RWPE1 (cell line): ENCODE data around the gene ZFYVE28.
A peak's percentile ranks its signal among the peaks of the same experiment; 100 is the strongest.

Source experiments
- CTCF ChIA-PET: fragments of 350-600 bp; sonication (Branson Sonifier 250); formaldehyde crosslinking; extraction: SDS; loops from one replicate; lab custom pipeline; 2021; lab: Yijun Ruan, JAX
- POLR2A ChIA-PET: fragments of 400-600 bp; formaldehyde crosslinking; extraction: SDS; loops from one replicate; lab custom pipeline; 2020; ENCODE audit warnings: antibody characterized with exemption; ENCODE audit not compliant: low non-redundant PET; lab: Yijun Ruan, JAX
- DNase-seq: peaks from one replicate; pipeline ENCODE4 v3.0.0; 2012; ENCODE audit warnings: low spot score
- H3K27ac ChIP-seq: fragments of 450-650 bp; 2 replicates; pipeline ENCODE4 v1.5.1; 2017
- TF ChIP-seq, protein P1 (sequence below): fragments of 450-650 bp; conservative IDR thresholded peaks from 2 replicates; pipeline ENCODE4 v1.5.1; 2017; ENCODE audit warnings: low read depth, mild to moderate bottlenecking

Gene ZFYVE28

DNA sequence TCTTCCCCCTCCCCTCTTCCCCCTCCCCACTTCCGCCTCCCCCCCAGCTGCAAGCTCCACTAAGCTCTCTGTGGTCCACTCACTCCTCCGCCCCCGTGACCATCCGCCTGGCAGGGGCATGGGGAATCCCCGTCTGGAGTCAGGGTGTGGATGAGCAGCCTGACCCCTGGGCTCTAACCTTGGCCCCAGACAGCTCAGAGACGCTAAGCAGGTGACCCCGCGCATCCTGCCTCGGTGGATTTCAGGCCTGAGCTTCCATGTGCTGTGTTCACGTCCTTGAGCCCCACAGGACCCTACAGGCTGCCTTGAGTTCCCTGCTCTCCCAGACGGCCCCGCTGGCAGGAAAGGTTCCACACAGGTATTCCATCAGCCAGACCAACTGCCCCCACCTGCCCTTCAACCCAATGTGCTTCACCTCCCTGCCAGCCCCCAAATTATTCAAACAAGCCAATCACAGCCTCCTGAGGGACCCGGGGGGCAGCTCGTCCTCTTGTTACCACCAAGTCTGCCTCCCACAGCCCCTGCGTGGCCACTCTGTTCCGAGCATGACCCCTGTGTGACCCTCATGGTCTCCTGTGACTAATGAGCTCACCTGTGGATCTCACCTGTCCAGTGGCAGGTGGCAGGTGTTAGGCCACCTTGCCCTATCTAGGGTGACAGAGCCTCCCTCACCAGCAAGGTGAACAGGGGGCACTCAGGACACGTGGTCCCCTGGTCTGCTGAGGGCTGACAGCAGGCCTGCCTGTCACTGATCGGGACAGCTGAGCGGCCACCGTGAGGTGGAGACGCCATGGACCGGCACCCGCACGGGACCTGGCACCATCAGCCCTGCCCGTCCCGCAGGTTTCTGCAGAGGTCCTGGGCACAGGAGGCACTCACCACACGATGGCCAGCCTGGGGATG is 83.4 kb downstream of the ZFYVE28 start:
- TF ChIP-seq, protein P1, sequence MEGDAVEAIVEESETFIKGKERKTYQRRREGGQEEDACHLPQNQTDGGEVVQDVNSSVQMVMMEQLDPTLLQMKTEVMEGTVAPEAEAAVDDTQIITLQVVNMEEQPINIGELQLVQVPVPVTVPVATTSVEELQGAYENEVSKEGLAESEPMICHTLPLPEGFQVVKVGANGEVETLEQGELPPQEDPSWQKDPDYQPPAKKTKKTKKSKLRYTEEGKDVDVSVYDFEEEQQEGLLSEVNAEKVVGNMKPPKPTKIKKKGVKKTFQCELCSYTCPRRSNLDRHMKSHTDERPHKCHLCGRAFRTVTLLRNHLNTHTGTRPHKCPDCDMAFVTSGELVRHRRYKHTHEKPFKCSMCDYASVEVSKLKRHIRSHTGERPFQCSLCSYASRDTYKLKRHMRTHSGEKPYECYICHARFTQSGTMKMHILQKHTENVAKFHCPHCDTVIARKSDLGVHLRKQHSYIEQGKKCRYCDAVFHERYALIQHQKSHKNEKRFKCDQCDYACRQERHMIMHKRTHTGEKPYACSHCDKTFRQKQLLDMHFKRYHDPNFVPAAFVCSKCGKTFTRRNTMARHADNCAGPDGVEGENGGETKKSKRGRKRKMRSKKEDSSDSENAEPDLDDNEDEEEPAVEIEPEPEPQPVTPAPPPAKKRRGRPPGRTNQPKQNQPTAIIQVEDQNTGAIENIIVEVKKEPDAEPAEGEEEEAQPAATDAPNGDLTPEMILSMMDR = no peak
- ChIA-PET CTCF (no interaction called here), POLR2A (no interaction called here)
- no peak overlapping the region for H3K27ac ChIP-seq
- no peak for DNase-seq

DNA sequence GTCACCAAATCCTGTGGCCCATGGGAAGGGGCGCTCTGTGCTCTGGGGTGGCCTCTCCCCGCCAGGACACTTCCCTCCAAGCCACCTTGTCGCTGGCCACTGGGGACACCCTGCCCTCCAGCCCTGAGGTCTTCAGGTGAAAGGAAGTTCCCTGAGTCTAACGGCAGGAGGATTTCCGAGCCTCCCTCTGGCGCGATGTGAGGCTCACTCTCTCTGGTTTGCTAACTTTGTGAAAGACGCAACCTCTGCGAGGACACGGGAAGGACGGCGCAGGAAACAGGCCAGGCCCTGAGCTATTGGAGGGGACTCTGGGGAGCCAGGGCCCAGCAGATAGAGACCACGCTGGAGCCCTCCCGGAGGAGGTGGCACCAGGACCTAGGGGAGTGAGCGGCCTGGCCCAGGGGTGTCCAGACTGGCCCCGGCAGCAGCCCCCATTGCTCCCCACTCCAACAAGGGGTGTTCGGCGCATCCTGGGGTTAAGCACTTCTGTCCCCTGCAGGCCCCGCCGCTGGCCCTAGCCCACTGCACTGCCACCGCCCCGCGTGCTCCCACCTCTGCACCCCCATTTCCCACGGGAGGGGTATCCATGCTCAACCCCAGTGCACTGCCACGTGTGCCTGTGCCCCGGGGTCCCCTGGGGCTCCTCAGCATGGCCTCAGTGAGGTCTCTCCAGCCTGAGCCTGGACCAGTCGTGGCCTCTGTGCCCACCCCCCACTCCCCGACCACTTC is 84.4 kb downstream of the ZFYVE28 start:
- ChIA-PET CTCF (no interaction called here), POLR2A (no interaction called here)
- TF ChIP-seq, protein P1 = no peak
- no peak for DNase-seq
- peak overlapping the region; percentile 28 for H3K27ac ChIP-seq

DNA sequence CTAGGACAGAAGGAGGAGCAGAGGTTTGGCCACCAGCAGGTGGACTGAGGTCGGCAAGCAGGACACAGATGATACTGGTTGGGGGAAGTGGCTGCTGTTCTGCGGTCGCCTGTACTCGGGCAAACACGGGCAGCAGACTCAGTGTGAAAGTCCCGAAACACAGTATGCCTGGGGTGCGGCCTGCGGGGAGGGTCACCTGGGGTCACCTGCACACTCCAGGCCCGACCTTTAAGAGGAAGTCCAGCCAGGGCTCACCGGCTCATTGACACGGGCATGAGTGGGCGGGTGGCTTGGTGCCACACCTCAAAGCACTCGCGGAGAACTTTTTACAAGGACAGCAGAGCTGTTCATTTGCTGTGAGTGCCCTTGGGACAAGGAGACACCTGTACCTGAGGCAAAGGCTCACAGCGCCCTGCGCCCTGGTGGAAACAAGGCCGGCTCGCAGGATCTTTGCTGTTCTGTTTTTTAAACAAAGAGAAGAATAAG is 85.0 kb downstream of the ZFYVE28 start:
- POLR2A ChIA-PET = no interaction called here
- DNase-seq = no peak

DNA sequence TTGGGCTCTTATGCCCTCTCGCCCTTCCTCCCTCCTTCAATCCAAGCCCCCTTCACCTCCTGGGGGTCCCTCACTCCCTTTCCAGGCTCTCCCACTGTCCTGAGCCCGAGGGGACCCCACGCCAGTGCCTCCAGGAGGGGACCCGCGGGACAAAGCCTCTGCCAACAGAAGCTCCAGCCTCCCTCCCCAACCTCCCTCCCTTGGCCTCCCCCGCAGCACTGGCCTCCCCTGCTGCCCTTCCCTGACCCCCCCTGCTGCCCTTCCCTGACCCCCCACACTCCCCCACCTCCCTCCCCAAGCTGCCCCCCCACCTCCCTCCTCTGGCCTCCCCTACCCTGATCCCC is 85.5 kb downstream of the ZFYVE28 start:
- ChIA-PET CTCF (no interaction called here), POLR2A (no interaction called here)
- TF ChIP-seq, protein P1 = no peak
- H3K27ac ChIP-seq = no peak overlapping the region
- no peak for DNase-seq

More for the DNA sequence above, 85.0 kb downstream of the ZFYVE28 start:
- CTCF ChIA-PET = no interaction called here
- H3K27ac ChIP-seq = peak overlapping the region; percentile 28
- TF ChIP-seq, protein P1 = no peak

DNA sequence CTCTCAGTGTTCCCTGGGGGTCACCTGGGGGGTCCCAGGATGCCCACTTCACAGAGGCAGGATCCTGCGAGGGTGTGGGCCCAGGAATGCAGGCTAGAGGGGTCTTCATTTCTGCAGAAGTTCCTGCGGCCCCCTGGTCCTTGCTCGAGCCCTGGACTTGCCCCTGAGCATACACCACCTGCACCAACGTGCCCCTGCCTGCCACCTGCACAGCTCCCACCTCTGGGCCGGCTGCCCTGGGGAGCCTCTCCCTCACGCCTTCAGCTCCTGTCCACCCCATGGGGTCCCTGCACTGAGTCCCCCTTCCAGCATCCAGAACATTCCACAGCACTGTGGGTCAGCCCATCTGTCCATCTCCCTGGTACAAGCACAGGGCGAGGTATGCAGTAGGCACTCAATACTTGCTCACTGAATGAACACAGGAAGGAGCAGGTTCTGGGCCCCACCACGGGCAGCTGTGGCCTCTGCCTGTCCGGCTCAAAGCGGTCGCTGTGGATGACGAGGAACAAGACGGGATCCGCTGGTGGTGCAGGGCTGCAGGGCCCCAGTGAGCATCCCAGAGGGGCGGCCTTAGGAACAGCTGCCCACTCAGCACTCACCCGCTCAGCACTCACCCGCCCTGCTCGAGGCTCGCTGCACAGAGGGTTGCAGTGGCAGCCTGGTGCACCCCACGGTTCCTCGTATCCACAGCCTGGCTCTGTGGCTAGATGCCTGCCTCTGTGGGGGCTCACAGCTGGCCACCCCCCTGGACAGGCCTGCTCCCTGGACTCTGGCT is 86.1 kb downstream of the ZFYVE28 start:
- POLR2A ChIA-PET = no interaction called here
- H3K27ac ChIP-seq = peak overlapping the region; percentile 78; the same call in 1 of the 2 replicates
- TF ChIP-seq, protein P1 = no peak
- CTCF ChIA-PET = no interaction called here
- no peak for DNase-seq

DNA sequence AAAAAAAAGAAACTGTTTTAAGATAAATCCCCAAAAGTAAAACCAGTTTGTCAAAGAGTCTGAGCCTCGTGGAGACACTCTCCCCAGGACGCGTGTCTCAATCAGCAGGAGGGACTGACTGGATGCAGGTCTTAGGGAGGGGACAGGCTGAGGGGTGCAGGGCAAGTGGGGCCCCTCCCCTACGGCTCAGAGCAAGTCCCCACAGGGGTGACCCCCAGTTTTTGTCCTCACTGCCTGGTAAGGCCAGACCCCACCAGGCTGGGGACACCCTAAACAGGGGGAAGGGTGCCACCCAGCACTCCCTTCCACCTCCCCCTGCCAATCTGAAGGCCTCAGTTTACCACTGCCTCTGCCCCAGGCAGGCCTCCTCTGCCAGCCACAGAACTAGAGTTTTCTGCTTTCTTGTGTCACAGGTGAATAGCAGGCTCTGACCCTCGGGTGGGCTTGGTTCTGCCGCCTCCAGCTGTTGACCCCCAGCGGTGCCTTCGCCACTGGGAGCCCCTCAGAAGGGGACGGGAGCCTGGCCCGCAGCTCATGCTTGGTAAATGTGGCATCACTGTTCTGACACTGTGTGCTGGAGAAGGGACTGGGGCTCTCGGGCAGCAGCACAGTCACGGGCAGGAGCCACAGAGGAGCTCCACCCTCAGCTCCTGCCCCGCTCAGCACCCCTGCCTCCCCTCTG is 86.8 kb downstream of the ZFYVE28 start:
- POLR2A ChIA-PET = no interaction called here
- TF ChIP-seq, protein P1 = no peak
- CTCF ChIA-PET = no interaction called here
- peak overlapping the region; percentile 78 for H3K27ac ChIP-seq
- DNase-seq = no peak
